ENCODE data around the gene CHCT1. TPM values are rescaled to one million over a fixed set of nuclear protein-coding genes. Genes with fewer than 3 reads are reported as not detected.
"Not testable (repeated sequence)": the region's sequence is repeated elsewhere in the genome, so short reads cannot be mapped to it uniquely, and the experiment has no call there.

Gene CHCT1
- 0.04 TPM in 1 of 2 replicates, not detected in the other for polyA plus RNA-seq (2013)

DNA sequence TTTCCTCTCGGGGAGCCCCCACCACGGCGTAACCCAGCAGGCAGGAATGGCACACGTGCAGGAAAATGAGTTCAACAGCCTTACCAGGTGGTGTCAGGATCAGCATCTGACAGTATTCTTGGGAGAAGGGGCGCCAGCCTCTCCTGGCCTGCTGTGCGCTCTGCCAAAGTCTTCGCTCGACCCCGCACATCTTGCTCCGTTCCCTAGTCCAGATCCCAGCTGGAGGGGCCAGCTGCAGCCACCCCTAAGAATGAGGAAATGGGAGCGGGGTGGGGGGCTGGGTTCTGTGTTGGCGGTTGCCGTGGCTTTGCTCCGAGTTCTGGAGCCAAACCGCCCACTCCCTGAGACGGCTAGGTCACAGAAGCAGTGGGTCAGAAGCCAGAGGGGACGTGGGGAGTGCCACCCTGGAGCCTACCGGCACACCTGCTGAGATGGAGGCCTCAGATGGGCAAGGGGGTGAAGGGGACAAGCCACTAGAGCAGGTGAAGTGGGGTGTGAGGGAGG lies at the start of gene CHCT1:
Gene CHCT1 (plus strand): TSS at position 328 of the 504 bp plus-strand sequence. CDS start 104 bp downstream, at position 432.
- H2AK5ac ChIP-seq (ENCODE audit: low read length): no peak within 1 kb of the TSS
- H3K27ac ChIP-seq (ENCODE audit: low read depth, low read length): no peak within 1 kb of the TSS
- H3K23ac ChIP-seq (ENCODE audit: low read length): no peak within 1 kb of the TSS
- H2BK12ac ChIP-seq (ENCODE audit: low read length): peak within 1 kb of the TSS; percentile 89
- peaks cover 5% of the 10 kb centered on the region for H3K79me1 ChIP-seq (ENCODE audit: low read length)
- peak within 1 kb of the TSS; percentile 68 for H3K4me3 ChIP-seq (ENCODE audit: low read depth, low read length)
- H3K27me3 ChIP-seq (ENCODE audit: insufficient read depth, low read length): no peaks in the 10 kb centered on the region
- peak within 1 kb of the TSS; percentile 48 for H4K91ac ChIP-seq (ENCODE audit: low read depth, low read length)
- peak within 1 kb of the TSS; percentile 89 for H4K8ac ChIP-seq (ENCODE audit: low read depth, low read length)
- peak within 1 kb of the TSS; percentile 55 for H3K18ac ChIP-seq (ENCODE audit: low read length)
- H3K4ac ChIP-seq (ENCODE audit: low read depth, low read length): no peak within 1 kb of the TSS
- peak within 1 kb of the TSS; percentile 59 for H3K14ac ChIP-seq (ENCODE audit: low read length)
- no CpG with 5 or more reads among the region's 18 CpGs for WGBS (ENCODE audit: extremely low coverage, insufficient coverage, insufficient read length)
- H2BK120ac ChIP-seq (ENCODE audit: insufficient read depth, low read length, poor library complexity): peak within 1 kb of the TSS; percentile 57
- H3K9me3 ChIP-seq (ENCODE audit: insufficient read depth, low read depth, low read length): no peaks in the 10 kb centered on the region
- H3K79me2 ChIP-seq (ENCODE audit: control insufficient read depth, insufficient read depth, low read length, poor library complexity): peaks cover 2% of the 10 kb centered on the region
- peak within 1 kb of the TSS; percentile 80 for H4K12ac ChIP-seq (ENCODE audit: low read depth, low read length)
- H2BK5ac ChIP-seq (ENCODE audit: low read depth, low read length, poor library complexity): peak within 1 kb of the TSS; percentile 1
- peak within 1 kb of the TSS; percentile 76 for H2AFZ ChIP-seq (ENCODE audit: insufficient read depth, low read length, poor library complexity)
- no peaks in the 10 kb centered on the region for H3K36me3 ChIP-seq (ENCODE audit: control insufficient read depth in 1 of 2, insufficient read depth in 2 of 2, low read length in 2 of 2)
- peak within 1 kb of the TSS; percentile 94 for H3K4me2 ChIP-seq (ENCODE audit: low read length)
- peak within 1 kb of the TSS; percentile 54 for H3K9ac ChIP-seq (ENCODE audit: low read length)
- no peak for DNase-seq
- peaks cover 0 to 2% of the 10 kb centered on the region in 2 experiments for H3K4me1 ChIP-seq (ENCODE audit: control insufficient read depth in 1 of 2, insufficient read depth in 2 of 2, low read length in 2 of 2)

GRCh38 chr17:60372790-60373483 lies 49.4 kb upstream of the CHCT1 start:
- H3K27ac ChIP-seq (ENCODE audit: low read depth, low read length): no peak overlapping the region
- no peak overlapping the region for H3K23ac ChIP-seq (ENCODE audit: low read length)
- H3K4me2 ChIP-seq (ENCODE audit: low read length): no peak overlapping the region
- H3K14ac ChIP-seq (ENCODE audit: low read length): no peak overlapping the region
- no peak overlapping the region for H4K12ac ChIP-seq (ENCODE audit: low read depth, low read length)
- H3K79me2 ChIP-seq (ENCODE audit: control insufficient read depth, insufficient read depth, low read length, poor library complexity): no peaks in the 10 kb centered on the region
- DNase-seq: peak in 1 of 2 donors; percentile 59
- peaks cover 0 to 3% of the 10 kb centered on the region in 2 experiments for H3K36me3 ChIP-seq (ENCODE audit: control insufficient read depth in 1 of 2, insufficient read depth in 2 of 2, low read length in 2 of 2)
- H2BK5ac ChIP-seq (ENCODE audit: low read depth, low read length, poor library complexity): no peak overlapping the region
- no peak overlapping the region for H2BK120ac ChIP-seq (ENCODE audit: insufficient read depth, low read length, poor library complexity)
- no peak overlapping the region for H3K4ac ChIP-seq (ENCODE audit: low read depth, low read length)
- H4K91ac ChIP-seq (ENCODE audit: low read depth, low read length): no peak overlapping the region
- H3K9ac ChIP-seq (ENCODE audit: low read length): no peak overlapping the region
- no peak overlapping the region for H3K4me3 ChIP-seq (ENCODE audit: low read depth, low read length)
- no peak overlapping the region for H2BK12ac ChIP-seq (ENCODE audit: low read length)
- H4K8ac ChIP-seq (ENCODE audit: low read depth, low read length): no peak overlapping the region
- no peaks in the 10 kb centered on the region for H3K79me1 ChIP-seq (ENCODE audit: low read length)
- H2AK5ac ChIP-seq (ENCODE audit: low read length): no peak overlapping the region
- no CpG with 5 or more reads among the region's 6 CpGs for WGBS (ENCODE audit: extremely low coverage, insufficient coverage, insufficient read length)
- H3K18ac ChIP-seq (ENCODE audit: low read length): no peak overlapping the region
- no peaks in the 10 kb centered on the region for H3K9me3 ChIP-seq (ENCODE audit: insufficient read depth, low read depth, low read length)
- H3K27me3 ChIP-seq (ENCODE audit: insufficient read depth, low read length): no peaks in the 10 kb centered on the region
- H2AFZ ChIP-seq (ENCODE audit: insufficient read depth, low read length, poor library complexity): no peak overlapping the region
- peaks cover 0 to 2% of the 10 kb centered on the region in 2 experiments for H3K4me1 ChIP-seq (ENCODE audit: control insufficient read depth in 1 of 2, insufficient read depth in 2 of 2, low read length in 2 of 2)

- no CpG with 5 or more reads among the region's 1 CpG for WGBS (ENCODE audit: extremely low coverage, insufficient coverage, insufficient read length)
- not testable (repeated sequence) for H4K91ac ChIP-seq (ENCODE audit: low read depth, low read length); H4K12ac ChIP-seq (ENCODE audit: low read depth, low read length); H3K9ac ChIP-seq (ENCODE audit: low read length); H3K79me1 ChIP-seq (ENCODE audit: low read length); H3K18ac ChIP-seq (ENCODE audit: low read length); H3K79me2 ChIP-seq (ENCODE audit: control insufficient read depth, insufficient read depth, low read length, poor library complexity); H4K8ac ChIP-seq (ENCODE audit: low read depth, low read length); H3K4ac ChIP-seq (ENCODE audit: low read depth, low read length); H3K36me3 ChIP-seq (ENCODE audit: control insufficient read depth in 1 of 2, insufficient read depth in 2 of 2, low read length in 2 of 2); H3K14ac ChIP-seq (ENCODE audit: low read length); H2BK5ac ChIP-seq (ENCODE audit: low read depth, low read length, poor library complexity); H2AFZ ChIP-seq (ENCODE audit: insufficient read depth, low read length, poor library complexity); H3K23ac ChIP-seq (ENCODE audit: low read length); H2BK12ac ChIP-seq (ENCODE audit: low read length); H3K27me3 ChIP-seq (ENCODE audit: insufficient read depth, low read length); H3K4me2 ChIP-seq (ENCODE audit: low read length); H3K9me3 ChIP-seq (ENCODE audit: insufficient read depth, low read depth, low read length); H2AK5ac ChIP-seq (ENCODE audit: low read length); H3K4me3 ChIP-seq (ENCODE audit: low read depth, low read length); H3K27ac ChIP-seq (ENCODE audit: low read depth, low read length); H2BK120ac ChIP-seq (ENCODE audit: insufficient read depth, low read length, poor library complexity); H3K4me1 ChIP-seq (ENCODE audit: control insufficient read depth in 1 of 2, insufficient read depth in 2 of 2, low read length in 2 of 2); DNase-seq
Measured at GRCh38 chr17:60378187-60378586, 44.1 kb upstream of the CHCT1 start.

GRCh38 chr17:60379461-60379860 lies 42.8 kb upstream of the CHCT1 start:
- not testable (repeated sequence) for H2BK120ac ChIP-seq (ENCODE audit: insufficient read depth, low read length, poor library complexity); H4K12ac ChIP-seq (ENCODE audit: low read depth, low read length); H3K4me1 ChIP-seq (ENCODE audit: control insufficient read depth in 1 of 2, insufficient read depth in 2 of 2, low read length in 2 of 2); H3K27me3 ChIP-seq (ENCODE audit: insufficient read depth, low read length); H3K36me3 ChIP-seq (ENCODE audit: control insufficient read depth in 1 of 2, insufficient read depth in 2 of 2, low read length in 2 of 2); DNase-seq; H3K4me2 ChIP-seq (ENCODE audit: low read length); H2BK12ac ChIP-seq (ENCODE audit: low read length); H3K9ac ChIP-seq (ENCODE audit: low read length); H4K8ac ChIP-seq (ENCODE audit: low read depth, low read length); H2AK5ac ChIP-seq (ENCODE audit: low read length); H3K18ac ChIP-seq (ENCODE audit: low read length); H3K79me1 ChIP-seq (ENCODE audit: low read length); H3K14ac ChIP-seq (ENCODE audit: low read length); H3K79me2 ChIP-seq (ENCODE audit: control insufficient read depth, insufficient read depth, low read length, poor library complexity); H2BK5ac ChIP-seq (ENCODE audit: low read depth, low read length, poor library complexity); H3K9me3 ChIP-seq (ENCODE audit: insufficient read depth, low read depth, low read length); H3K4me3 ChIP-seq (ENCODE audit: low read depth, low read length); H3K27ac ChIP-seq (ENCODE audit: low read depth, low read length); H2AFZ ChIP-seq (ENCODE audit: insufficient read depth, low read length, poor library complexity); H3K23ac ChIP-seq (ENCODE audit: low read length); H4K91ac ChIP-seq (ENCODE audit: low read depth, low read length); H3K4ac ChIP-seq (ENCODE audit: low read depth, low read length)
- WGBS (ENCODE audit: extremely low coverage, insufficient coverage, insufficient read length): no CpG with 5 or more reads among the region's 3 CpGs
